GM21529 (cell line): ENCODE data around the gene MAP3K4.

Source experiments
- ATAC-seq: cut with Tn5 transposase; IDR thresholded peaks from one replicate; pipeline ENCODE4 v1.9.1; 2021; ENCODE audit not compliant: unreplicated experiment

The MAP3K4 gene, protein sequence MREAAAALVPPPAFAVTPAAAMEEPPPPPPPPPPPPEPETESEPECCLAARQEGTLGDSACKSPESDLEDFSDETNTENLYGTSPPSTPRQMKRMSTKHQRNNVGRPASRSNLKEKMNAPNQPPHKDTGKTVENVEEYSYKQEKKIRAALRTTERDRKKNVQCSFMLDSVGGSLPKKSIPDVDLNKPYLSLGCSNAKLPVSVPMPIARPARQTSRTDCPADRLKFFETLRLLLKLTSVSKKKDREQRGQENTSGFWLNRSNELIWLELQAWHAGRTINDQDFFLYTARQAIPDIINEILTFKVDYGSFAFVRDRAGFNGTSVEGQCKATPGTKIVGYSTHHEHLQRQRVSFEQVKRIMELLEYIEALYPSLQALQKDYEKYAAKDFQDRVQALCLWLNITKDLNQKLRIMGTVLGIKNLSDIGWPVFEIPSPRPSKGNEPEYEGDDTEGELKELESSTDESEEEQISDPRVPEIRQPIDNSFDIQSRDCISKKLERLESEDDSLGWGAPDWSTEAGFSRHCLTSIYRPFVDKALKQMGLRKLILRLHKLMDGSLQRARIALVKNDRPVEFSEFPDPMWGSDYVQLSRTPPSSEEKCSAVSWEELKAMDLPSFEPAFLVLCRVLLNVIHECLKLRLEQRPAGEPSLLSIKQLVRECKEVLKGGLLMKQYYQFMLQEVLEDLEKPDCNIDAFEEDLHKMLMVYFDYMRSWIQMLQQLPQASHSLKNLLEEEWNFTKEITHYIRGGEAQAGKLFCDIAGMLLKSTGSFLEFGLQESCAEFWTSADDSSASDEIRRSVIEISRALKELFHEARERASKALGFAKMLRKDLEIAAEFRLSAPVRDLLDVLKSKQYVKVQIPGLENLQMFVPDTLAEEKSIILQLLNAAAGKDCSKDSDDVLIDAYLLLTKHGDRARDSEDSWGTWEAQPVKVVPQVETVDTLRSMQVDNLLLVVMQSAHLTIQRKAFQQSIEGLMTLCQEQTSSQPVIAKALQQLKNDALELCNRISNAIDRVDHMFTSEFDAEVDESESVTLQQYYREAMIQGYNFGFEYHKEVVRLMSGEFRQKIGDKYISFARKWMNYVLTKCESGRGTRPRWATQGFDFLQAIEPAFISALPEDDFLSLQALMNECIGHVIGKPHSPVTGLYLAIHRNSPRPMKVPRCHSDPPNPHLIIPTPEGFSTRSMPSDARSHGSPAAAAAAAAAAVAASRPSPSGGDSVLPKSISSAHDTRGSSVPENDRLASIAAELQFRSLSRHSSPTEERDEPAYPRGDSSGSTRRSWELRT (N-terminal part only)

GRCh38 chr6:160991406-160992060 is at the start of gene MAP3K4:
MAP3K4 (plus strand) TSS chr6:160991769; CDS start chr6:160991932, 163 bp downstream.
- ATAC-seq, result peak; percentile 71

DNA sequence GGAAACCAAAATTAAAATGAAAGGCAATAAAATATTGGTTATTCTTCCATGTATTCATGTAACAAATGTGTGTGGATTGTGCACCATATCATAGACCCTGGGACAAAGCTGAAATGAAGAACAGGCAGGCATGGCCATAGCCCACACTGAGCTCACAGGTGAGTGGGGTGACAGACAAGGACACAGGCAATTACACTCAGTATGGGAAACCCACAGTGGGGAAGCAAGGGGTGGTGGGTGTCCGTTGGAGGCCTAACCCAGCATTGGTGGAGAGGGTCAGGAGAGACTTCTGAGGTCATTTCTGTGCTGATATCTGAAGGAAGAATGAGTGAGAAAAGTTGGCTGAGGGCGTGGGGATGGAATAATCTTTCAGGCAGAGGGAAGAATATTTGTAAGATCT is 47.6 kb upstream of the MAP3K4 start:
- no peak for ATAC-seq

GRCh38 chr6:160945516-160946177 is 45.9 kb upstream of the MAP3K4 start:
- ATAC-seq, result no peak

GRCh38 chr6:160949531-160949930 is 42.0 kb upstream of the MAP3K4 start:
- ATAC-seq, result no peak

- no peak for ATAC-seq
Measured at GRCh38 chr6:160950507-160950906, 41.1 kb upstream of the MAP3K4 start.

DNA sequence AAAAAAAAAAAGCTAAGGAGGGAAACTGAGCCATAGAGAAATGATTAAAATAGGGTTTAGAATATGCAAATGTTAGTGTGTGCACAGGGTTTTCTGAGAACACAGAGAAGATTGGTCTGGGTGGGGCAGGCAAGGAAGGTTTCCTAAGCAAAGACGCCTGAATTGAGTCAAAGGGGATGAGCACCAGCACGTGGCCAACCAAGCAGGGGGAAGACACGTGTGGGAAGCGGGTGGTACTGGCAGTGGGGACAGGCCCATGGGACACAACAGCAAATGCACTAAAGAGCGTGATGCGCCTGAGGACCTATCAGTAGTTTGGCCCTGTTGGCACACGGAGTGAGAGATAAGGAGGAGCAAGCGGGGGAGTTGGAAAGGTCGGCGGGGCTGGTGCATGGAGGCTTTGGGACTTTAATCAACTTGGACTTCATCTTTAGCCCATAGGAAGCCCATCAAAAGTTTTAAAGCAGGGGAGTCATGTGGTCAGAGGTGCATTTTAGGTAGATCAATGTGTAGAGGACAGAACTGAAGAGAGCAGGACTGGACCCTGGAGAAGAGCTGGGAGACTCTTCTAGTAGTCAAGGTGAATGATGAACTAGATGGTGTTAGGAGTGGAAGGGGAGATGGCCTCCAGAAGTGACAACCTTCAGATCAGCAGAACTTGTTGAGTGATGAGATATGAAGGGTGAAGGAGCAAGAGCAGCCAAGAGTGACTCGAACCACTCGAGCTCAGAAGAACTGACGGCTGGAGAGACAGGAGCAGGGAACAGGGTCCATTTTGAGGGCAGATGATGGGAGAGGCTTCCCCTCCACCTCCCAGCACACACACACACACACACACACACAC is 40.2 kb upstream of the MAP3K4 start:
- no peak for ATAC-seq

GRCh38 chr6:160952633-160953281 is 38.8 kb upstream of the MAP3K4 start:
- no peak for ATAC-seq

DNA sequence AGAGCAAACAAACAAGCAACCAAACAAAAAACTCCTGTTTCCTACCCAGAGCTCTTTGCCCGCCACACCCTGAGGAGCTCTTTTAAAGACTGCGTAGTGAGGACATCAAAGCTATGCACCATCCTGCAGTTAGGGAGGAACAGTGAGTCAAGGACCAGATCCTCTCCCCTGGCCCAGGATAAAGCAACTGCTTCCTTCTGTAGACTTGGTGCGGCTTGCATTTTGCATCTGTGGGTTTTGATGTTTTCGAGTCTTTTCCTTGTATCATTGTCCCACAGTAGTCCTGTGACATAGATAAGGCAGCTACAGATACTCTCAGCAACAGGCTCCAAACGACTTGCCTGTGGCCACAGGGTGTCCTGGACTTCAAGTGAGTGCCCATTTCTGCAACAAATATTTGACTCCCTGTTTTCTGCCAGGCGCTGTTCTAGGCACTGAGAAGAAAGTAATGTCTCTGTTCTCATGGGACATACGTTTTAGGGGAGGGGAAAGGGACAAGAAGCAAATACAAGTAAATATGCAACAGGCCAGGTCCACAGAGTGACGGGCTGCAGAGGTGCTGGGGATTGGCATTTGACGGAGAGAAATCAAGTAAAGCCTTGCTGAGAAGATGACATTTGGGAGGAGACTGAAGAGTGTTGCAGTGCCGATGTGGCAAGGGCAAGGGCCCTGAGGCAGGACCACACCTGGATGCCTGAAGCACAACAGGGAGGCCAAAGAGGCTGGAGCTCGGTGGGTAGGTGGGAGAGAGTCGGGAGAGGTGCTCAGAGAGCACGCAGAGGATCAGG is 35.9 kb upstream of the MAP3K4 start:
- no peak for ATAC-seq

DNA sequence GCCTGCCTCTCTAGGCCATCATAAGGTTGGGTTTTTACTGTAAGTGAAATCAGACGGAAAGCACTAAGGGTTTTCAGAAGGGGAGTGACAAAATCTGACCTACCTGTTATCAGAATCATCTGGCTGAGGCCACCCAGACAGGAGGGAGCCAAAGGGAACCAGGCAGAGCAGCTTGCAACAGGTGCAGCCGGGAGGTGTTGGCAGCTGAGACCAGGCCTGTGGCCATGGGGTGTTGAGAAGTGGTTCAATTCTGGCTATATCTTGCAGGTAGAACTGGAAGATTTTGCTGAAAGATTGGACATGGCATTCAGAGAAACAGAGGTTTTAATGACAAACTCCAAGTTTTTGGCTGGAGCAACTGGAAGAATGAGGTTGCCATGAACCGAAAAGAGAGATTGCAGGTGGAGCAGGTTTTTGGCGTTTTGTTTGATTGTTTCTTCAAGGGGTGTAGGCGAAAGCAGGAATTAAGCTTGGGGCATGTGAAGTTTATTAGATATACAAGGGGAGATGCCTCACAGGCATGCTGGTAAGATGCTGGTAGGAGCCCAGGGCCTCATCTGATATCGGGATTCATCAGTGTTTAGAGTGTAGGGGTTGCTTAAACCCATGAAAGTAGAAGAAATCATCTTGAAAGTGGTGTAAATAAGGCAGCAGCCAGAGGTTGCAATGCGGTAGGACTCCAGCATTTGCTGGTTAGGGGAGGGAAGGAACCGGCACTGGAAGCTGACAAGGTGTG is 35.1 kb upstream of the MAP3K4 start:
- ATAC-seq, result no peak

GRCh38 chr6:160959726-160960435 is 31.7 kb upstream of the MAP3K4 start:
- no peak for ATAC-seq

DNA sequence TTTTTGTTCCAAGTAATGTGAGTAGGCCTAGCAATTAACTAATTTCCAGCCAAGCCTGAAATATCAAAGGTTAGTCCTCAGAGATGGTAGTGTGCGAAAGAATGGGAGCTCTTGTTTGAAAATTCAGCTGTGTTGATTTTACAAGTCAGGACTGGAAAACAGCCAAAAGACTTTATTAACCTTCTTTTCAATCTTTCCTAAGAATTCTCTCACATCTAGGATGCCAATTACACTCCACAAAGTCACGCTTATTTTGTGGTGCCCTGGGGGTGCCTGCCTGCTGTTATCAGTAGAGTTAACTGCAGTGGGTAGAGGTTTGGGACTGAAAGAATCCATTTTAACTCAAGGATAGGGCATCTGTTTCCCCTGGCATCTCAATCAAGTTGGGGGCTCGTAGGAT is 30.7 kb upstream of the MAP3K4 start:
- ATAC-seq, result no peak

DNA sequence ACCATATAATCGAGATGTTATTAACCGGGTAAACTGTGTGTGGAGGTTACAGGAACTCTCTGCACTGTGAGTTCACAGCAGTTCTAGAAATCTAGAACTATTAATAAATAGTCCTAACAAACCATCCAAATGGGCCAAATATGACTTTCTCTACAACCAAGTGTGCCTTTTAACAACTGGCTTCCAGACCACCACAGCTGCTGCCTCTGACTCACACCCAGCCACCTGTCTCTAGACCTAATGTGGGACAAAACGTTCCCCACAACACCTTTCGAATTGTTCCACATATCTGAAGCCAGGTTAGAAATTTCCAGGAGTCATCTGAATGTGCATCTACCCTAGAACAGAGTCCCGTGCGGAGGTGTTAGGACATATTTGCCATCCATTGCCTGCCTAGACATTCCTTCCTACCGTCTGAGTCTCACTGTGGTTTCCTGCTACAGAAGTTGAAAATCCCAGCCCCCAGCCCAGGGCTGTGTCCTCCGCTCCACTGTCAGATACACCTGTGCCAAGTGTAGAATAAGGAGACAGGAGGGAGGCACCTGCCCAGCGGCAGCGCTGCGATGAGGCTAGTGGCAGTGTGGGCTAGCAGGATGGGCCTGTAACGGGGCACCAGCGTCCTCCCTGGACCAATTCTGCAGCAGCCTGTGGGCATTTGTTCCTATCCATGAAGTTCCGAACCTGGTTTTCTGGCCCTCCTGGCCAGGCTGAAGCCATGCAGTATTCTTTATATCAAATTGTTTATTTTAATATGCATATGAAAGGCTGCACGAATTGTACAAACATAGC is 28.5 kb upstream of the MAP3K4 start:
- ATAC-seq, result no peak

DNA sequence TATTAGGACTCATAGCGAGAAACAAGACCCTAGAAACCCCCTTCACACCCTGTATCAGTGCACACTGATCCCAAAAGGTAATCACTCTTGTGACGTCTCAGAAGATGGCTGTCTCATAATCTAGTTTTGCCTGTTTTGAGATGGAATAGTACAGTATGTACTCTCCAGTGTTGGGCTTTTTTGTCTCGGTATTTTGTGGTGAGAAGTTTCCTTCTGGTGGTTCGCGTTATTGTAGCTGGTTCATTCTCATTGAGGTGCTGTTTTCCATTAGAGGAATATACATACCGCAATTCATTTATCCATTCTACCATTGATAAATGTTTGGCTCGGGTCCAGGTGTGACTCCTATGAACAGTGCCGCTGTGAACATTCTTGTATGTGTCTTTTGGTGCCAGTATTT is 27.9 kb upstream of the MAP3K4 start:
- ATAC-seq, result no peak

GRCh38 chr6:160965893-160966292 is 25.7 kb upstream of the MAP3K4 start:
- no peak for ATAC-seq

DNA sequence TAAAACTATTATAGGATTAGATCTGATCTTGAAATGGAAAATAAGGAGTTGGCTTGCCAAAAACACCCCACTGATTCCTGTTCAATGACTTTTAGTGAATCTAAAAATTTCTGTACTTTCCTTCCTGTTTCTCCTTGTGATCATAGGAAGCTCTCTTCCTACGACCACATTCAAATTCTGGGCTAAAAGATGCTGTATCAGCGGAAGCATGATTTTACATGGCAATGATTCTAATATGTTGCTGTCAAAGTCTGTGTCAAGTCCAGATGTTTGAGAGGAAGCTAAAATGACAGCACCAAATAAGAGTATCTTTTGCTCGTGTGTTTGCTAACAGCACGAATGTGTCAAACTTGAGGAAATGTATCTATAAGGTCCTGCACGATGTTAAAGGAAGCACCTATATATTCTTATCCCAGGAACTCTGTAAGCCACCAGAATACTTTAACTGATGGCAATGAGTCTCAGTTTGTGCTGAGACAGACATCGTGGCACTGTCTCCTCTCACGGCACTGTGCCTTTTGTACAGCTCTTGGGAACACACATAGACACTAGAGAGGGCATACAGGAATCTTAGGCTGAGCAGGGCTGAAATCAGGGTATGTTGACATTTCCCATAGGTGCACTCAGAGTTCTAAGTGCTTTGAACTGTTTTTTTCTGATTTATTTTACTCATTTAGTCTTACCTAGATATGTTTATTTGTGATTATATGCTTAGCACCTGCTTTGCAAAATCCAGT is 24.9 kb upstream of the MAP3K4 start:
- no peak for ATAC-seq
